ENCODE measurements around the gene CRIP3.

GRCh38 chr6:43290339-43290904 lies 18.2 kb downstream of the CRIP3 start:
- TF ChIP-seq CTCF (conservative IDR thresholded peaks at IDR 0.05), result no peak
- TF ChIP-seq EZH2 (IDR thresholded peaks at IDR 0.05; ENCODE audit: low read depth), result no peak

Data from PC-9 (cell line).